HEK293 (cell line): ENCODE measurements around the gene ITGA2B.
"Not testable (repeated sequence)": the region's sequence is repeated elsewhere in the genome, so short reads cannot be mapped to it uniquely, and the experiment has no call there.

ENCODE experiments used
- CTCF ChIA-PET: fragments of 350-600 bp; formaldehyde crosslinking; extraction: SDS; loops from one replicate; lab custom pipeline; 2021; ENCODE audit warnings: antibody characterized with exemption; lab: Yijun Ruan, JAX
- POLR2A ChIA-PET: fragments of 300-600 bp; formaldehyde crosslinking; extraction: SDS; loops from one replicate; lab custom pipeline; 2020; ENCODE audit warnings: antibody characterized with exemption, inconsistent platforms; lab: Yijun Ruan, JAX
- H3K27ac ChIP-seq: fragments of 200-500 bp; sonication (Bioruptor generic); 2 replicates; pipeline ENCODE4 v1.5.1; 2014; ENCODE audit warnings: low read depth, low read length, control low read depth, inconsistent platforms; ENCODE audit errors: extremely low read depth
- H3K36me3 ChIP-seq, 2 experiments: fragments of 200-500 bp in 1 of 2; sonication (Bioruptor generic) in 1 of 2; 1 replicate in 1 of 2; 2 replicates in 1 of 2; pipeline ENCODE4 v1.5.1; 2014 to 2017; ENCODE audit warnings: inconsistent platforms in 2 of 2, low read length in 2 of 2; ENCODE audit not compliant: control insufficient read depth in 2 of 2, insufficient read depth in 1 of 2
- H3K4me1 ChIP-seq: fragments of 200-500 bp; sonication (Bioruptor generic); 2 replicates; pipeline ENCODE4 v1.5.1; 2014; ENCODE audit warnings: mild to moderate bottlenecking, low read length, inconsistent platforms; ENCODE audit not compliant: control insufficient read depth, insufficient read depth
- H3K4me3 ChIP-seq: 2 replicates; pipeline ENCODE4 v1.5.1; 2011; ENCODE audit warnings: low read depth, mild to moderate bottlenecking, control low read depth, low read length, moderate library complexity
- H3K9me3 ChIP-seq: fragments of 200-500 bp; sonication (Bioruptor generic); 2 replicates; pipeline ENCODE4 v1.5.1; 2014; ENCODE audit warnings: low read depth, low read length, inconsistent platforms; ENCODE audit not compliant: control insufficient read depth, insufficient read depth
- KLF7 ChIP-seq: fragments of 450-650 bp; formaldehyde crosslinking; IDR thresholded peaks from 2 replicates; pipeline ENCODE4 v1.5.1; 2016; ENCODE audit warnings: missing biosample characterization, missing genetic modification characterization, borderline replicate concordance
- PRDM4 ChIP-seq: fragments of 450-650 bp; formaldehyde crosslinking; IDR thresholded peaks from 2 replicates; pipeline ENCODE4 v1.5.1; 2017; ENCODE audit warnings: missing biosample characterization, missing genetic modification characterization
- SP3 ChIP-seq: fragments of 450-650 bp; formaldehyde crosslinking; IDR thresholded peaks from 2 replicates; pipeline ENCODE4 v1.5.1; 2016; ENCODE audit warnings: missing biosample characterization, missing genetic modification characterization
- YY2 ChIP-seq: fragments of 450-650 bp; formaldehyde crosslinking; IDR thresholded peaks from 2 replicates; pipeline ENCODE4 v1.5.1; 2016; ENCODE audit warnings: missing biosample characterization, missing genetic modification characterization
- ZBTB20 ChIP-seq: fragments of 450-650 bp; formaldehyde crosslinking; IDR thresholded peaks from 2 replicates; pipeline ENCODE4 v1.5.1; 2016; ENCODE audit warnings: missing biosample characterization, missing genetic modification characterization
- ZFHX2 ChIP-seq: fragments of 450-650 bp; formaldehyde crosslinking; conservative IDR thresholded peaks from 2 replicates; pipeline ENCODE4 v1.5.1; 2016; ENCODE audit warnings: missing biosample characterization, missing genetic modification characterization
- ZNF140 ChIP-seq: fragments of 450-650 bp; formaldehyde crosslinking; IDR thresholded peaks from 2 replicates; pipeline ENCODE4 v1.5.1; 2016; ENCODE audit warnings: missing biosample characterization, missing genetic modification characterization
- ZNF175 ChIP-seq: fragments of 450-650 bp; formaldehyde crosslinking; IDR thresholded peaks from 2 replicates; pipeline ENCODE4 v1.5.1; 2016; ENCODE audit warnings: missing biosample characterization, missing genetic modification characterization
- ZNF184 ChIP-seq: fragments of 450-650 bp; IDR thresholded peaks from 2 replicates; pipeline ENCODE4 v1.5.1; 2018; ENCODE audit warnings: missing biosample characterization, mild to moderate bottlenecking, missing genetic modification characterization
- ZNF266 ChIP-seq: fragments of 450-650 bp; formaldehyde crosslinking; IDR thresholded peaks from 2 replicates; pipeline ENCODE4 v1.5.1; 2016; ENCODE audit warnings: missing biosample characterization, missing genetic modification characterization, low read depth
- ZNF280D ChIP-seq: fragments of 450-650 bp; formaldehyde crosslinking; IDR thresholded peaks from 2 replicates; pipeline ENCODE4 v1.5.1; 2016; ENCODE audit warnings: missing biosample characterization, missing genetic modification characterization
- ZNF354C ChIP-seq: fragments of 450-650 bp; formaldehyde crosslinking; IDR thresholded peaks from 2 replicates; pipeline ENCODE4 v1.5.1; 2016; ENCODE audit warnings: missing biosample characterization, missing genetic modification characterization, low read depth, borderline replicate concordance
- ZNF621 ChIP-seq: fragments of 450-650 bp; formaldehyde crosslinking; IDR thresholded peaks from 2 replicates; pipeline ENCODE4 v1.5.1; 2017; ENCODE audit warnings: missing biosample characterization, missing genetic modification characterization
- ZNF768 ChIP-seq: fragments of 450-650 bp; formaldehyde crosslinking; IDR thresholded peaks from 2 replicates; pipeline ENCODE4 v1.5.1; 2018; ENCODE audit warnings: missing biosample characterization, mild to moderate bottlenecking, missing genetic modification characterization
- ZNF777 ChIP-seq: fragments of 450-650 bp; formaldehyde crosslinking; IDR thresholded peaks from 2 replicates; pipeline ENCODE4 v1.5.1; 2017; ENCODE audit warnings: missing biosample characterization, missing genetic modification characterization, borderline replicate concordance
- ZNF785 ChIP-seq: fragments of 450-650 bp; formaldehyde crosslinking; IDR thresholded peaks from 2 replicates; pipeline ENCODE4 v1.5.1; 2016; ENCODE audit warnings: missing biosample characterization, missing genetic modification characterization
- ZXDB ChIP-seq: fragments of 450-650 bp; formaldehyde crosslinking; IDR thresholded peaks from 2 replicates; pipeline ENCODE4 v1.5.1; 2016; ENCODE audit warnings: missing biosample characterization, missing genetic modification characterization

ITGA2B gene

GRCh38 chr17:44394833-44395232 is 5.4 kb upstream of the ITGA2B start:
- no peak overlapping the region for H3K27ac ChIP-seq
- TF ChIP-seq ZNF768 (tag by site-specific recombination) = no peak
- no peak for TF ChIP-seq PRDM4 (tag by site-specific recombination)
- TF ChIP-seq ZFHX2 (tag by site-specific recombination) = no peak
- no peak for TF ChIP-seq YY2 (tag by site-specific recombination)
- TF ChIP-seq SP3 (tag by site-specific recombination) = no peak
- TF ChIP-seq ZNF621 (tag by site-specific recombination) = no peak
- TF ChIP-seq ZNF777 (tag by site-specific recombination) = no peak
- no peak for TF ChIP-seq ZNF280D (tag by site-specific recombination)
- TF ChIP-seq ZXDB (tag by site-specific recombination) = no peak
- no peak for TF ChIP-seq ZNF354C
- no peak for TF ChIP-seq ZNF184 (tag by site-specific recombination)
- no peak for TF ChIP-seq ZNF175
- no peak for TF ChIP-seq ZBTB20 (tag by site-specific recombination)
- no peak for TF ChIP-seq ZNF266 (tag by site-specific recombination)
- no peak for TF ChIP-seq ZNF785 (tag by site-specific recombination)
- TF ChIP-seq, all 188 proteins: peak for 0
- ChIA-PET CTCF (interaction anchor here (0.6 to 2.2 kb wide), 6 partner anchors 10 to 278 kb away, joined by 3 to 9 read pairs (median 4); no protein-coding TSS in a partner anchor), POLR2A (no interaction called here)
- Histone ChIP-seq H3K4me3 (no peak overlapping the region), H3K9me3 (no peaks in the 10 kb centered on the region), H3K36me3 (peaks cover 6 to 37% of the 10 kb centered on the region in 2 experiments; a peak in 2 of 3 replicates), H3K4me1 (no peaks in the 10 kb centered on the region)

- H3K27ac ChIP-seq, H3K4me1 ChIP-seq, H3K9me3 ChIP-seq, H3K4me3 ChIP-seq, POLR2A ChIA-PET: not testable (repeated sequence)
- H3K36me3 ChIP-seq = peaks cover 6 to 30% of the 10 kb centered on the region in 2 experiments; a peak in 2 of 3 replicates
- CTCF ChIA-PET = interaction anchor here (0.7 to 1.9 kb wide), 3 partner anchors 9 to 137 kb away, joined by 4 to 9 read pairs (median 4); no protein-coding TSS in a partner anchor
Observed at GRCh38 chr17:44394112-44394511, 4.7 kb upstream of the ITGA2B start.

- no peak for TF ChIP-seq KLF7 (tag by site-specific recombination)
- TF ChIP-seq ZNF140 (tag by site-specific recombination) = no peak
- TF ChIP-seq ZFHX2 (tag by site-specific recombination) = 0 out of 2 replicates have a peak, but pooled peaks have one; percentile 12
- Histone ChIP-seq H3K4me1 (peaks cover 2% of the 10 kb centered on the region; the same call in 1 of the 2 replicates), H3K36me3 (no peaks in the 10 kb centered on the region), H3K4me3 (no peak overlapping the region), H3K27ac (no peak overlapping the region), H3K9me3 (no peaks in the 10 kb centered on the region)
- ChIA-PET CTCF (interaction anchor here (0.6 to 1.7 kb wide), 5 partner anchors 9 to 143 kb away, joined by 3 to 5 read pairs (median 4); no protein-coding TSS in a partner anchor), POLR2A (no interaction called here)
Observed at GRCh38 chr17:44390250-44390870, 911 bp upstream of the ITGA2B start.
